Uterus (tissue), 4 donors: ENCODE results near the gene SLC2A5. TPM values are rescaled to one million over a fixed set of nuclear protein-coding genes. Genes with fewer than 3 reads are reported as not detected.
"Not testable (repeated sequence)": the region's sequence is repeated elsewhere in the genome, so short reads cannot be mapped to it uniquely, and the experiment has no call there.

ENCODE experiments used
- DNase-seq, 2 donors: peaks; one replicate each; pipeline ENCODE4 v3.0.0-alpha.2; 2019 to 2020
- H3K27ac ChIP-seq, 2 donors: fragments of 200-600 bp; sonication (generic); 1 replicate in 1 of 2; 2 replicates in 1 of 2; pipeline ENCODE4 v1.5.1; 2016 to 2018
- H3K27me3 ChIP-seq, 2 donors: fragments of 200-600 bp; sonication (generic); one replicate each; pipeline ENCODE4 v1.5.1; 2018 to 2019; ENCODE audit warnings: control low read depth in 1 of 2
- H3K36me3 ChIP-seq, 2 donors: fragments of 200-600 bp; sonication (generic); one replicate each; pipeline ENCODE4 v1.5.1; 2019; ENCODE audit warnings: control low read depth in 1 of 2
- H3K4me1 ChIP-seq, 2 donors: fragments of 200-600 bp; sonication (generic); one replicate each; pipeline ENCODE4 v1.5.1; 2018 to 2019; ENCODE audit warnings: control low read depth in 1 of 2
- H3K4me3 ChIP-seq, 2 donors: fragments of 200-600 bp; sonication (generic); 1 replicate in 1 of 2; 2 replicates in 1 of 2; pipeline ENCODE4 v1.5.1; 2018 to 2019; ENCODE audit warnings: mild to moderate bottlenecking in 1 of 2
- H3K9me3 ChIP-seq, 2 donors: fragments of 200-600 bp; sonication (generic); one replicate each; pipeline ENCODE4 v1.5.1; 2019; ENCODE audit warnings: control low read depth in 1 of 2
- POLR2A ChIP-seq, 2 donors: fragments of 450-650 bp; IDR thresholded peaks; one replicate each; pipeline ENCODE4 v1.6.1; 2016; ENCODE audit warnings: antibody characterized with exemption in 2 of 2, mild to moderate bottlenecking in 1 of 2, moderate library complexity in 1 of 2
- intact Hi-C: fragments of 100-400 bp; cut with DNase I; formaldehyde crosslinking; loops from one replicate; pipeline ENCODE4 v1.15.1; 2023; ENCODE audit warnings: low total_unique reads
- total RNA-seq, 4 donors: library from RNA; depleted of rRNA in 3 of 4; stranded (reverse); fragments of >200 nt in 3 of 4; gene quantifications; one replicate each; pipeline versions ENCODE4 v1.1.0 to v1.2.4, GENCODE V29; 2014 to 2023
- TF ChIP-seq, protein P1 (sequence below), 4 experiments: fragments of 200-600 bp in 2 of 4; fragments of 450-650 bp in 2 of 4; sonication (generic) in 2 of 4; IDR thresholded peaks; one replicate each; pipeline ENCODE4 v1.5.1; 2016 to 2019; ENCODE audit warnings: antibody characterized with exemption in 4 of 4, mild to moderate bottlenecking in 2 of 4, moderate library complexity in 1 of 4
- donor health status: DM: yes; HTN: yes; CAD: no.

Gene SLC2A5
- total RNA-seq, 4 donors from 2014 or later: 1.1 to 2.4 TPM; not detected in 2

DNA sequence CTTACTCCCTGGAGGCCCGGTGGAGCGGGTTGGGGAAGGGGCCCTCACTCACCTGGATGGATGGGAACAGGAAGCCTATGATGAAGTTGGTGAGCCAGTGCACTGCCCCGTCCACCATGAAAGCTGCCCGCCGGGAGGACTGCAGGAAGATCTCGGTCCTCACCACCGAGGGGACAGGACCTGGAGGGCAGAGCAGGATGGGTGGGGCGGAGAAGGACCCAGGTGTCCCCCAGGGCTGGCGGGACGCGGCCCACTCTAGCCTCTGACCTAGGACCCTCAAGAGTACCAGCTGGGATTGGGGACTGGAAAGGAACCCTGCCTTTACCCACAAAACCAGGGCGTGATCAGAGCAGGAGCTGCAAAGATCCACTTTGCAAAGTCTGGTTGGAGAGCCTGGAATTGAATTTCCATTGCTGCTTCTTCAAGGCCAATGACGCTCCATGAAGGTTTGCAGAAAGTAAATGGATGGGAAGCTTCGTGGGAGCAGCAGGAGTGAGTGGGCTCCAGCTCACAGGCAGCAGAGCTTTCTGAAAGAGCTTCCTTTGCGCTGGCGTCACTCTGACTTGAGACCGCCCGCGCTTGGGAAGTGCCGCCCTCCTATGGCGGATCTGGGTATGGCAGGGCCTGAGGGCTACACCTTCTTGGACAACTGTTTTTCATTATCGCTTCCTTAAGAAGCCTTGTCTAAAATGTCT is 64.6 kb downstream of the SLC2A5 start:
- H3K36me3 ChIP-seq: no peaks in the 10 kb centered on the region
- no peaks in the 10 kb centered on the region for H3K4me1 ChIP-seq
- H3K27me3 ChIP-seq: no peaks in the 10 kb centered on the region
- intact Hi-C loops: no loop called here
- no peaks in the 10 kb centered on the region for H3K9me3 ChIP-seq
- no peak overlapping the region for H3K27ac ChIP-seq
- no peak for TF ChIP-seq POLR2A (IDR thresholded peaks at IDR 0.05)
- TF ChIP-seq, protein P1, sequence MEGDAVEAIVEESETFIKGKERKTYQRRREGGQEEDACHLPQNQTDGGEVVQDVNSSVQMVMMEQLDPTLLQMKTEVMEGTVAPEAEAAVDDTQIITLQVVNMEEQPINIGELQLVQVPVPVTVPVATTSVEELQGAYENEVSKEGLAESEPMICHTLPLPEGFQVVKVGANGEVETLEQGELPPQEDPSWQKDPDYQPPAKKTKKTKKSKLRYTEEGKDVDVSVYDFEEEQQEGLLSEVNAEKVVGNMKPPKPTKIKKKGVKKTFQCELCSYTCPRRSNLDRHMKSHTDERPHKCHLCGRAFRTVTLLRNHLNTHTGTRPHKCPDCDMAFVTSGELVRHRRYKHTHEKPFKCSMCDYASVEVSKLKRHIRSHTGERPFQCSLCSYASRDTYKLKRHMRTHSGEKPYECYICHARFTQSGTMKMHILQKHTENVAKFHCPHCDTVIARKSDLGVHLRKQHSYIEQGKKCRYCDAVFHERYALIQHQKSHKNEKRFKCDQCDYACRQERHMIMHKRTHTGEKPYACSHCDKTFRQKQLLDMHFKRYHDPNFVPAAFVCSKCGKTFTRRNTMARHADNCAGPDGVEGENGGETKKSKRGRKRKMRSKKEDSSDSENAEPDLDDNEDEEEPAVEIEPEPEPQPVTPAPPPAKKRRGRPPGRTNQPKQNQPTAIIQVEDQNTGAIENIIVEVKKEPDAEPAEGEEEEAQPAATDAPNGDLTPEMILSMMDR (IDR thresholded peaks at IDR 0.05): peak; percentile 77 to 88 (median 85)
- H3K4me3 ChIP-seq: no peak overlapping the region
- DNase-seq: peak; percentile 73 to 75

DNA sequence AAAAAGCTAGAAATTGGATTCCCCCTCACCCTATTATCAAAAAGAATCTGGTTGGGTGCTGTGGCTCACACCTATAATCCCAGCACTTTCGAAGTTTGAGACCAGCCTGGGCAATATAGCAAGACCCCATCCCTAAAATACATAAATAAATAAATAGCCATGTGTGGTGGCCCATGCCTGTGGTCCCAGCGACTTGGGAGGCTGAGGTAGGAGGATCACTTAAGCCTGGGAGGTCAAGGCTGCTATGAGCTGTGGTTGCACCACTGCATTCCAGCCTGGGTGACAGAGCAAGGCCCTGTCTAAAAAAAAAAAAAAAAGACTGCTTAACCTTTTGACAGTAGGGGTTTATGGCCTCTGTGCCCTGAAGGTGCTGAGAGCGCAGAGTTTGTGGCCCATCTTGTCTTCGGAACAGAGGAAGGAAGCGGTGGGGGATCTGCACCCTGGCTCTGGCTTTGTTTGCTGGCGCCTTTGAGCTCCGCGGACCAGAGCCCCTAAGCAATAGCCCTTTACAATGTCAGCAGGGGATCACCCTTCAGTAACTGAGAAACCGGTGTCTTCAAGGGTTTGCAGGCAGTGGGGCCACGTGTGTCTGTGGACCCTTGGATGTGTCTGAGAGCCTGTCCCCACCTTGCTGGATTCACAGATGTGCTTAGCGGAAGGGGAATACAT is 65.3 kb downstream of the SLC2A5 start:
- H3K9me3 ChIP-seq: no peaks in the 10 kb centered on the region
- no peak overlapping the region for H3K27ac ChIP-seq
- TF ChIP-seq POLR2A (IDR thresholded peaks at IDR 0.05): no peak
- TF ChIP-seq, protein P1 (IDR thresholded peaks at IDR 0.05): no peak
- intact Hi-C loops: no loop called here
- H3K4me1 ChIP-seq: no peaks in the 10 kb centered on the region
- H3K27me3 ChIP-seq: no peaks in the 10 kb centered on the region
- DNase-seq: no peak
- H3K4me3 ChIP-seq: no peak overlapping the region
- H3K36me3 ChIP-seq: no peaks in the 10 kb centered on the region

- H3K27me3 ChIP-seq, H3K36me3 ChIP-seq, H3K4me3 ChIP-seq, H3K27ac ChIP-seq, H3K4me1 ChIP-seq, H3K9me3 ChIP-seq, DNase-seq, intact Hi-C loops: not testable (repeated sequence)
These were observed 67.2 kb downstream of the SLC2A5 start for GRCh38 chr1:9002215-9002560.

- DNase-seq, H3K9me3 ChIP-seq, H3K27ac ChIP-seq, intact Hi-C loops, H3K36me3 ChIP-seq, H3K27me3 ChIP-seq, H3K4me1 ChIP-seq, H3K4me3 ChIP-seq: not testable (repeated sequence)
These were observed 67.8 kb downstream of the SLC2A5 start for GRCh38 chr1:9001534-9002214.

DNA sequence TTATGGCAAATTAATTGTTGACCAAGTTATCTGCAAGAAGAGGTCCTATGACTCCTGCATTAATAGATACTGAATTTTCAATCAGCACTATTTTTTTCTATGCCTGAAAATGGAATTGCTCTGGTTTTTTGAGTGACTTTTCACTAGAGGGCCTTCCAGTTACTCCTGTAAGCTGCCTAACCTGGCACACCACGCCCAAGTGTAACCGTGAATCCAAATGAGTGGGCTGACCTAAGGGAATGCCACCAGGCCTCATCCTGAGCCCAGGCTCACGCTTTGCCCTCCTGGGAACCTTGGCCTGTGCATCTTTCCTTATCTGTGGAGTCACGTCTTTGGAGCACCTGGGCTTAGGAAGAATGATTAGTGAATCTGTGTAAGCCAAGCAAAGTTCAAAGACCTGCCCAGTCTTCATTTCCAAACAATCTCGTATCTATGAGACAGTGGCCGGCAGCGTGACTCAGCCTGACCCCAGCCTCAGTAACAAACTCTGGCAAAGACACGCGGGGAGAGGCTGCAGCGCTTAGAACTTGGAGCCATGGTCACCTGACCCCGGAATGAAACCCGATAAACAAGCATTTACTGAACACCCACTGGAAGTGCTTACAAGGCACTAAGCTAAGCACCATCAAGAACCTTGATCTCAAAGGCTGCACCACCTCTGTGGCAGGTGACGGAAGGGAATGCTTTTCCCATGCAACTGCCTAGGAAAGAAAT is 75.3 kb downstream of the SLC2A5 start:
- DNase-seq, H3K36me3 ChIP-seq, intact Hi-C loops: not testable (repeated sequence)

DNA sequence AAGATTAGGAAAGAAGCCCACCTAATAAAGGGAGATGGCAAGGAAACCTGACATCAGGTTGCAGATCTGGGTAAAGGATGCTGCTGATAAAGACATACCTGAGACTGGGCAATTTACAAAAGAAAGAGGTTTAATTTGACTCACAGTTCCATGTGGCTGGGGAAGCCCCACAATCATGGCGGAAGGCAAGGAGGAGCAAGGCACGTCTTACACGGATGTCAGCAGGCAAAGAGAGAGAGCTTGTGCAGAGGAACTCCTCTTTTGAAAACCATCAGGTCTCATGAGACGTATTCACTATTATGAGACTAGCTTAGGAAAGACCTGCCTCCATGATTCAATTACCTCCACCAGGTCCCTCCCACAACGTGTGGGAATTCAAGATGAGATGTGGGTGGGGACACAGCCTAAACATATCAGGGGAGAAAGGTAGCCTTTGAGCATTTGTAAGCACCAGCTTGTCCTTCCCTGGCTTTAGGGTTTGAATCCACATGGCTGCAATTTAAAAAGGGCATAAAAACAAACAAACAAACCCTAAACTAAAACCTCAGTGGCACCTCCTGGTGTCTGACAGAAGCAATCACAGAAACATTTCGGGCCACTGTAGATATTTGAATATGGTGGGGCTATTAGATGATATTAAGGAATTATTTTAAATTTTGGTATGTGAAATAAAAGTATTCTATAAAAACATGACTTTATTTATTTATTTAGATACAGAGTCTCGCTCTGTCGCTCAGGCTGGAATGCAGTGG is 76.3 kb downstream of the SLC2A5 start:
- TF ChIP-seq, protein P1 (IDR thresholded peaks at IDR 0.05): no peak
- no peak for TF ChIP-seq POLR2A (IDR thresholded peaks at IDR 0.05)
- no peaks in the 10 kb centered on the region for H3K9me3 ChIP-seq
- no peaks in the 10 kb centered on the region for H3K4me1 ChIP-seq
- no peaks in the 10 kb centered on the region for H3K27me3 ChIP-seq
- intact Hi-C loops: no loop called here
- H3K36me3 ChIP-seq: no peaks in the 10 kb centered on the region
- no peak overlapping the region for H3K4me3 ChIP-seq
- no peak overlapping the region for H3K27ac ChIP-seq
- DNase-seq: no peak

More for the DNA sequence above, 75.3 kb downstream of the SLC2A5 start:
- not testable (repeated sequence) for H3K4me1 ChIP-seq, H3K4me3 ChIP-seq, H3K9me3 ChIP-seq, H3K27ac ChIP-seq, H3K27me3 ChIP-seq
